Purkinje cell (primary cell): ENCODE results near the gene FMO4. TPM values are rescaled to one million over a fixed set of nuclear protein-coding genes. Genes with fewer than 3 reads are reported as not detected.

Experiments used
- polyA plus RNA-seq: library from polyadenylated mRNA; unstranded; fragments of >200 nt; fragmentation: Nextera tagmentation; gene quantifications from 2 replicates; pipeline ENCODE4 v1.2.1, GENCODE V29; 2014

The FMO4 gene, protein sequence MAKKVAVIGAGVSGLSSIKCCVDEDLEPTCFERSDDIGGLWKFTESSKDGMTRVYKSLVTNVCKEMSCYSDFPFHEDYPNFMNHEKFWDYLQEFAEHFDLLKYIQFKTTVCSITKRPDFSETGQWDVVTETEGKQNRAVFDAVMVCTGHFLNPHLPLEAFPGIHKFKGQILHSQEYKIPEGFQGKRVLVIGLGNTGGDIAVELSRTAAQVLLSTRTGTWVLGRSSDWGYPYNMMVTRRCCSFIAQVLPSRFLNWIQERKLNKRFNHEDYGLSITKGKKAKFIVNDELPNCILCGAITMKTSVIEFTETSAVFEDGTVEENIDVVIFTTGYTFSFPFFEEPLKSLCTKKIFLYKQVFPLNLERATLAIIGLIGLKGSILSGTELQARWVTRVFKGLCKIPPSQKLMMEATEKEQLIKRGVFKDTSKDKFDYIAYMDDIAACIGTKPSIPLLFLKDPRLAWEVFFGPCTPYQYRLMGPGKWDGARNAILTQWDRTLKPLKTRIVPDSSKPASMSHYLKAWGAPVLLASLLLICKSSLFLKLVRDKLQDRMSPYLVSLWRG
- 3.5 TPM in 1 of 2 replicates, not detected in the other for polyA plus RNA-seq

DNA sequence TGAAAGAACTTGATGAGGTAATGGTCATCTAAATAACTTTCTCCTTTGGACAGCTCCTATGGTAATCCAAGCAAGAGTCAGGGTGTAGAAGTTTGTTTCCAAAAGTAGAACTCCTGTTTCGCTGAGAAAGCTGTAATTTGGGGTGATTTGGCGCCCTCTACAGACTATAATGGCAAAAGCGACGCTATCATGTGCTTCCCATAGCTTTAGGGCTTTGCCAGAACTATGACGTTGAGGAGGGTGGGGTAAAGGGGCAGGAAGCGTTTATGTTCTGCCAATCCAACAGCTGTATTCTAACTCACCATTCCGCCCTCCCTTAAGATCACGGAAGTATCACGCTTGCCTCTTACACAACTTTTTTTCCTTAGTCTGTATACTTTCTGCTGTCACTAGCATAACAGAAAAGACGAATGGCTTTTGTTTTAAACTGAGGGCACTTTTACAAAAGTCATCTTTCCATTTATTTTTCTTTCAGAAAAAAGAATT, at the start of gene FMO4:
TSS of gene FMO4 (plus strand) at position 349 of the 486 bp plus-strand sequence. CDS start 5,643 bp downstream, outside the sequence.

Other genes with a start within 250 kb of the FMO4 start
- 1.9 TPM in 1 of 2 replicates, not detected in the other for gene FMO3, start 223.3 kb upstream of the FMO4 start, polyA plus RNA-seq
- 0.34 TPM in 1 of 2 replicates, not detected in the other for gene FMO2, start 128.9 kb upstream of the FMO4 start, polyA plus RNA-seq
- not detected in 2 replicates for gene FMO1, start 65.7 kb upstream of the FMO4 start, polyA plus RNA-seq
- 82.0 and 105 TPM in 2 replicates for gene PRRC2C, start 171.3 kb downstream of the FMO4 start, polyA plus RNA-seq